KOPT-K1 (cell line): ENCODE results near the gene TFF1.

Experiments
- H3K27ac ChIP-seq: fragments of 200-600 bp; sonication (generic); 2 replicates; pipeline ENCODE4 v1.5.1; 2016; ENCODE audit warnings: antibody characterized with exemption, mild to moderate bottlenecking, low read depth, low read length; ENCODE audit not compliant: poor library complexity, severe bottlenecking
- H3K36me3 ChIP-seq: fragments of 200-600 bp; sonication (generic); 2 replicates; pipeline ENCODE4 v1.5.1; 2017; ENCODE audit warnings: antibody characterized with exemption, mild to moderate bottlenecking, low read length, moderate library complexity; ENCODE audit not compliant: insufficient read depth
- H3K9me3 ChIP-seq: fragments of 200-600 bp; sonication (generic); 2 replicates; pipeline ENCODE4 v1.5.1; 2017; ENCODE audit warnings: antibody characterized with exemption, low read length, mild to moderate bottlenecking; ENCODE audit not compliant: insufficient read depth, poor library complexity, severe bottlenecking

Gene TFF1

DNA sequence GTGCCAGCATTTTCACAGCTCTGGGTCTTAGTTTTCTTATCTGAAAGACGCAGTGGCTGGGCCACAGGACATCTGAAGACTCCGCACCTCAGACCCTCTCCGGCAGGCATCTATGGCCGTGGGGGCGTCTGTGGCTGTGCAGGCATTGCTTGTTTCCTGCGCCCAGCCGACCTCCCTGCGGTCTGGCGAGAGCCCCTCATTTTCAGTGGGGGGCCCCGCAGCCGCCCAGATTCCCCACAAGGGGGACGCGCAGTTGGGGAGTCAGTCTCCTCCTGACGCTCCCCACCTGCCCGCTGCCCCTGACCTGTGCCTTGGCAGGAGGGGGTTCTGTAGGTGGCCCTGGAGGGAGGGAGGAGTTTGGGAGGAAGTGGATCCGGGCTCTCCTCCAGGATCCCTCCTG, 3.5 kb upstream of the TFF1 start:
- Histone ChIP-seq H3K27ac (no peak overlapping the region), H3K9me3 (no peaks in the 10 kb centered on the region), H3K36me3 (no peaks in the 10 kb centered on the region)

DNA sequence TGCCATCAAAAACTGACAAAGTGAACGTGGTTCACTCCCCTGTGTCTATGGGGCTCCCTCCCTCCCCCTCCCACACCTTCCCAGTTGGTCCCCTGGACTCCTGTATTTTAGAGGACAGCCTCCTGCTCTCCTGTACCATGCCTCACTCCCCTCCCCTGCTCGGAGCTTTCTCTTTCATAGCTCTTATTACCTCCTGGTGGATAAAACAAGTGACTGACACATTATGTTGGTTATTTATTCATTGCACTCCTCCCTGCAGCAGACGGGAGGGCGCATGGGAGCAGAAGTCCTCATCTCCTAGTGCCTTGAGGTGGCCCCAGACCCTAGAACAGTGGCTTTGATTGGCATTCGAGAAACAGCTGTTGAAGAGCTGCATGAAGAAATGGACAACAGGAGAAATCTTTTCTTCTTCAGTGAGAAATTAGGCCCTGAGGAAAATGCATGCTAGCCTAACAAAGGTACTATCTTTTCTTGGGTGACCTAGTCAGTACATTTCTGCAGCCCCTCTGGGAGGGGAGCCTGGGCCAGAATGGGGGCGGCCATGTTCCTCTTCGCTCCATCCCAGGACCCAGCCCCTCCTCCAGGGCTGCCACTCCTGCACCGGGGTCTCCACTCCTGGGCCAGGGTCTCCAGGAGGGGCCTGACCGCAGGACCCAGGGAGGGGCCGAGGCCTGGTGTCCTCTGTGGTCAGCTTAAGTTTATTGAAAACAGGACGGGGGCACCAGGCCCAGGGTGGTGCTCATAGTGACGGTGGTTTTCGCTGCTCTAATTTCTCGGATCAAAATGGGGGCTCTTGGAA, 1.2 kb upstream of the TFF1 start:
- no peaks in the 10 kb centered on the region for H3K36me3 ChIP-seq
- no peak overlapping the region for H3K27ac ChIP-seq
- no peaks in the 10 kb centered on the region for H3K9me3 ChIP-seq

DNA sequence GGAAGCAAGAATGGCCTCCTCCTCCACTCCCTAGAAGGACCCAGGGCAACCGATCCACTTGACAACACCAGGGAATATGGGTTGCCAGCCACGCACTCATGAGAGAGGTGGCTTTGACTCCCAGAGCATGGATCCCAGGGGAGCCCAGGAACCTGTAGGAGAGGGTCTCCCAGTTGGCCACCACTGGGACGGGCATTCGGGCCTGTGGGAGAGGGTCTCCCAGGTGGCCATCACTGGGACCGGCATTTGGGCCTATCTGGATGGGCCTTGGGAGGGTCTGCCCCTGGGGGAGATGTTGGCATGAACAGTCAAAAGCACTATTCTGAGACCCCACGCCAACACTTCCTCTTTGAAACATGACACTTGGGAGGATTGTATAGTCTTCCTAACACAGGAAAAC, 565 bp downstream of the TFF1 start:
- H3K27ac ChIP-seq, result no peak overlapping the region
- H3K9me3 ChIP-seq, result no peaks in the 10 kb centered on the region
- H3K36me3 ChIP-seq, result no peaks in the 10 kb centered on the region

DNA sequence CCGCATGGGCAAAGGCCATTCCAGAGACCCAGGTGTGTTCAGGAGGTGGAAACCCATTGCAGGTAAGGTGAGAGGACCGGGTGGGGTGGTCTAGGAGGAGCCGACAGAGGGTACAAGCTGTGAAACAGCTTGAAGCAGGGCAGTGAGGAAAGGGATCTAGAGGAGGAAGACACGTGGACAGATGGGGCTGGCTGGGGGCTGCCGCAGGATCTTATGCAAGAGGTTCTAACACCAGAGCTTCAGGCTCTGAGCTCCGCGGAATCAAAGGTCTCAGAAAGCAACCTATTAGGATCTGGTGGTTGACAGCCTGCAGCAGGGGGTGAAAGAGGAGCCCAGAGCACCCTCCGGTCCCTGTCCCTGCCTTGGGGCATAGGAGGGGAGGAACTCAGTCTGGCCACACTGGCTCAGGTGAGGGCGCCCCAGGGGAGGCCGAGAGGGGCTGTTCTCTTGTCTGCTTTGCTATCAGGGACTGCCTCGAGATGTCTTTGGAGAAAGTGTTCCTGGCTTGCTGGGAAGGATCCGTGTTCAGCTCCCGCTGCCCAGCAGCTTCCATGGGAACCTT, 1.9 kb downstream of the TFF1 start:
- H3K9me3 ChIP-seq, result peaks cover 7% of the 10 kb centered on the region
- H3K36me3 ChIP-seq, result no peaks in the 10 kb centered on the region
- no peak overlapping the region for H3K27ac ChIP-seq

DNA sequence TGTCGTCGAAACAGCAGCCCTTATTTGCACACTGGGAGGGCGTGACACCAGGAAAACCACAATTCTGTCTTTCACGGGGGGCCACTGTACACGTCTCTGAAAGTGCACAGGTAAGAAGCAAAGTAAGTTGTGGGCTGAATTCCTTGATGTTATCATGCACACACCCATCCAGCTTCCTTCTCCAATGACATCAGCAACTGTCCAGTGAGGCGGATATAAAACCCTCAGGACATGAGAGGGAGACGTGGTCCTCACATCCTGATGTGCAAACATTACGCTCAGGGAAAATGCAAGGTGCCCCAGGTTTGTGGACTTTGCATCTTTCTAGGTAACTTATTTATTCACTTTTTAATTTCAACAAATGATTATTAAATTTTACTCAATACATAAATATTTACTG, 3.0 kb downstream of the TFF1 start:
- Histone ChIP-seq H3K9me3 (peaks cover 7% of the 10 kb centered on the region), H3K36me3 (no peaks in the 10 kb centered on the region), H3K27ac (no peak overlapping the region)

DNA sequence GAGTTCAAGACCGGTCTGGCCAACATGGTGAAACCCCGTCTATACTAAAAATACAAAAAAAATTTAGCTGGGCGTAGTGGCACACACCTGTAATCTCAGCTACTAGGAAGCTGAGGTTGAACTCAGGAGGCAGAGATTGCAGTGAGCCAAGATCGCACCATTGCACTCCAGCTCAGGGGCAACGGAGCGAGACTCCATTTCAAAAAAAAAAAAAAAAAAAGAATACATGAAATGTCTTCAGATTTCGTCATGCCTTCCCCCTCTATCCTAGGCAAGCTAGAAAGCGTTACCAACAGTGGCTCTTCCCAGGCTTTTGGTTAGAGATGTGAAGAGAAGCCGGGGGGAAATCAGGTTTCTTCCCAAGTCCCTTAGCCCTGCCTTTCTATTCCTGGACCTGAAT, 3.6 kb downstream of the TFF1 start:
- Histone ChIP-seq H3K9me3 (peaks cover 7% of the 10 kb centered on the region), H3K36me3 (no peaks in the 10 kb centered on the region), H3K27ac (no peak overlapping the region)

DNA sequence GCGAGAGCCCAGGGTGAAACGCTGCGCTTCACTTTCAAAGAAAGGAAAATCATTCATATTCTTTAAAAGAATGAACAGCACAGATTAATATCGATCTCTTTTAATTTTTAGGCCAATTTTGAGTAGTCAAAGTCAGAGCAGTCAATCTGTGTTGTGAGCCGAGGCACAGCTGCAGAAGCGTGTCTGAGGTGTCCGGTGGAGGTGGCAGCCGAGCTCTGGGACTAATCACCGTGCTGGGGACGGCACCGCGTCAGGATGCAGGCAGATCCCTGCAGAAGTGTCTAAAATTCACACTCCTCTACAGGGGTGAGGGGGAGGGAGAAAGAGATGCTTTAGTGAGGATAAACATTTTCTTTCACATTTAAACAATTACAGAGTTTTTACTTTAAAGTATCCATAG, 4.1 kb downstream of the TFF1 start:
- Histone ChIP-seq H3K27ac (no peak overlapping the region), H3K36me3 (no peaks in the 10 kb centered on the region), H3K9me3 (peaks cover 7% of the 10 kb centered on the region)

DNA sequence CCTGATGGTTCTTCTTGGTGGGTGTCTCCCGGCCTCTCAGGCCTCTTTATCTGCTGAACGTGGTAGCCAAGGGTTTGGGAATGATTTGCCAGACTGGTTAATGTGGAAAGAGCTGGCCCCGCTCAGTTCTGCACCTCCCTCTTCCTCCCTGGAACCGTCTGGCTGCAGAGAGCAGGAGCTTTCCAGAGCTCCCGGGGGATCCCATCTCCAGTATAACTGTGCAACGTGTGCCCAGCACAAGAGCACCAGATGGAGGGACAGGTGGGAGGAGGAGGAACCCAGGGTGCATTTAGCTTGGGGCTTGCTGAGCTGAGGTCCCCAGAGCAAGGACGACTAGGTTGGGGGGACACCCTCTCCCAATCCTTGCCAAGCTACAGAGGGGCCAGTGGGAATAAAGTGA, 5.0 kb downstream of the TFF1 start:
- Histone ChIP-seq H3K9me3 (peaks cover 7% of the 10 kb centered on the region), H3K36me3 (no peaks in the 10 kb centered on the region), H3K27ac (no peak overlapping the region)

DNA sequence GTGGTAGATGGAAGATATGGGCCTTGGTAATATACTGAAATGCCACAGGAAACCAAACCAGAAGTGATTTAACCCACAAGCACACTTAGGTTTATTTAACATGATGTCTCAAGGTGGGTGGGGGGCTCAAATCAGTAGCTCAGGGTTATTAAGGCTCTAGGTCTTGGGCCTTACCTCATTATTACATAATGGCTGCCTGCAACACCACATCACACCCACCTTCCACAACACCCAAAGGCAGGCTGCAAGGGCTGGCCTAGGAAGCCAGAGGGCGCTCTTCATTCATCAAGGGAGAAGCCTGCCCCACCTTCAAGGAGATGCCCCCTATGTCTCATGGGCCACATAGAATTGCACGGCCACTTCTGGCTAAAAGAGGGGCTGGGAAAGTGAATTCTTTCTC, 6.0 kb downstream of the TFF1 start:
- H3K9me3 ChIP-seq, result peaks cover 7% of the 10 kb centered on the region
- H3K36me3 ChIP-seq, result no peaks in the 10 kb centered on the region
- no peak overlapping the region for H3K27ac ChIP-seq

DNA sequence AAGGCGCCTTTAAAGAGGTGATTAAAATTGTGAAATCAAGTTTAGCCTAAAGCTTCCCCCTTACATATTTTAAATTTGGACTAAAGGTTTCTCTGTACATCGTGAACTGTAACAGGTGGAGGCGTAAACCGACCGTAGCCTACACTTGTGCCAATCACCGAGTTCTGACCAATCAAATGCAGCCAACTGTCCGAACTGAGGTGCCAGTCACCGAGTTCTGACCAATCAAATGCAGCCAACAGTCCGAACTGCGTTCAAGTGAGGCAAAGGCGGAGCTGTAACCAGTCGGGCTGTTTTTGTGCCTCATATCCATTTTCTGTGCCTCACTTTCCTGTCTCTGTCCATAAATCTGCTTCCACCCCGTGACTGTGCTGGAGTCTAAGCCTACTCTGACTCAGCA, 7.4 kb downstream of the TFF1 start:
- Histone ChIP-seq H3K9me3 (peaks cover 7% of the 10 kb centered on the region), H3K36me3 (no peaks in the 10 kb centered on the region), H3K27ac (no peak overlapping the region)

DNA sequence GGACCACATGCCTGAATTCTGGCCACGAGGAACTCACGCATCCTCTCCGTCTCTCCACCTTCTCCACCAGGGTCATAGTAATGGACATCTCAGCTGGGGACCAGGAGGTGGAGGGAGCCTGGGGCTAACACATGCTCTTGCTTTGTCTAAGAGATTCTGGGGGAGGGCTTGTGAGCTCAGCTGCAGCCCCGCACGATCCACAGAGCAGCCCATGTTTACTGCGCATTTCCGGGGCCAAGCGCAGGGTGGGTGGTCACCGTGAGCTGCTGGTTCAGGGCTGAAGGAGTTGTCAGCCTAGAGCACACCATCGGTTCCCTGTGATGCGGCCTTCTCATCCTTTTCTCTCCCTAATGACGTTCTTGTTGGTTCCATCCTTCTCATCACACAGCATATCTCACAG, 8.1 kb downstream of the TFF1 start:
- peaks cover 7% of the 10 kb centered on the region for H3K9me3 ChIP-seq
- H3K36me3 ChIP-seq, result no peaks in the 10 kb centered on the region
- H3K27ac ChIP-seq, result no peak overlapping the region

DNA sequence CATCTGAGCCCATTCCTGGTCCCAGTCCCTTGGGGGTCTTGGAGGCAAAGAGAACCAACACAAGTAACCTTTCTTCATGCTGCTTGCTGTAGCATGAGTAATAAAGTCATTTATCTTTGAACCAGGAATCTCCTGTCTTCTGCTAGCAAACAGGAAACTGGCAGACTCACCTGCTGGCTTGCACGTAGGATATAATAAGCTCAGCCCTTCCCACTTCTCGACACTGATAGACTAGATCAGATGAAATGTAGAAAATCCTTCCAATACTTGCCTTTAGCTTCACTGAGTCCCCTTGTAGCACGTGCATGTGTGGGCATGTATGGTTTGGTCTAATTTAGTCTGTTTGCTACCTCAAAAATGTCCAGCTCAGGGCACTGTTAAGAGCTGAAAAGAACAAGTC, 9.0 kb downstream of the TFF1 start:
- Histone ChIP-seq H3K9me3 (peaks cover 7% of the 10 kb centered on the region), H3K36me3 (no peaks in the 10 kb centered on the region), H3K27ac (no peak overlapping the region)

DNA sequence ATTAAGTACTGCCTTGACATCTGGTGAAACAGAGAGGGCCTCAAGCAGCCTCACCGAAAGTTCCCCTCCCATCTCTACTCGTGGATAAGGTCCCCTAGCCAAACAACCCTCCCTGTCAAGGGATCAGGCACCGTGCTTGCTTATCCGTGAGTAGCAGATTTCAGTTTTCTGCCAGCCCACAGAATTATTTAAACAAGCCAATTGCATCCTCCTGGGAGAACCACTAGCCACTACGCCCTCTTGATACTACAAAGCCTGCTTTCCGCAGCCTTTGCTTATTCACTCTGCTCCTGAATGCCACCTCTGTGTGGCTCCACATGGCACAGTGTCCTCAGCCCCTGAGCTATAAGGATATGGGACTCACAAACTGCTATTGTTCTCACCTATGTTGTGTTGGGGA, 9.7 kb downstream of the TFF1 start:
- H3K27ac ChIP-seq, result no peak overlapping the region
- H3K36me3 ChIP-seq, result no peaks in the 10 kb centered on the region
- peaks cover 7% of the 10 kb centered on the region for H3K9me3 ChIP-seq

DNA sequence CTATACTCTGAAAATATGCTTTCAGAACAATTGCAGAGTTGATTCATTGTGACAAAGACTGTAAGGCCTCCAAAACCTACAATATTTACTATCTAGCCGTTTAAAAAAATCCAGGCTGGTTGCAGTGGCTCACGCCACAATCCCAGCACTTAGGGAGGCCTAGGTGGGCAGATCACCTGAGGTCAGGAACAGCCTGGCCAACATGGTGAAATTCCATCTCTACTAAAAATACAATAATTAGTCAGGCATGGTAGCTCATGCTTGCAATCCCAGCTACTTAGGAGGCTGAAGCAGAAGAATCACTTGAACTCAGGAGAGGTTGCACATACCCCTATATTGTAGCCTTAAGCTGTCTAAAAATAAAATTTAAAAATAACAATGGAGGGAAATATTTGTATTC, 10.3 kb downstream of the TFF1 start:
- H3K27ac ChIP-seq, result no peak overlapping the region
- peaks cover 7% of the 10 kb centered on the region for H3K9me3 ChIP-seq

DNA sequence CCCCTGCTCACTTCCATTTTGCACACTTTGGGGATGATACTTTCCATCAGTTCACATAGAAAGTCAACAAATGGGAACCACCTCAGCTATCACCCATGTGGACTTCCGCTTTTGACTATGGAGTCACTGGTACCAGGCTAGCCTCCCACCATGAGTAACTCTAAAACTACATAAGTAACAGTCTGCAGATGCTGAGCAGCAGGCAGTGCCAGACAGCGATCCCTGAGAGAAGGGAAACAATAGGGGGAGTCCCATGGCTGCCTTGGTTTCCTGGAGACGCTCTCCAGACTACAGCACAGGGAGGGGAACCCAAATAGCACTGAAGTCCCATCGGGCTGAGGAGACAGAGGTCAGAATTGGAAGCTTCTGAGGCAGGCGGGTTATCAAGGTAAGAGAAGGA, 12.7 kb downstream of the TFF1 start:
- Histone ChIP-seq H3K9me3 (no peaks in the 10 kb centered on the region), H3K27ac (no peak overlapping the region), H3K36me3 (no peaks in the 10 kb centered on the region)

More for the DNA sequence above, 10.3 kb downstream of the TFF1 start:
- no peaks in the 10 kb centered on the region for H3K36me3 ChIP-seq

DNA sequence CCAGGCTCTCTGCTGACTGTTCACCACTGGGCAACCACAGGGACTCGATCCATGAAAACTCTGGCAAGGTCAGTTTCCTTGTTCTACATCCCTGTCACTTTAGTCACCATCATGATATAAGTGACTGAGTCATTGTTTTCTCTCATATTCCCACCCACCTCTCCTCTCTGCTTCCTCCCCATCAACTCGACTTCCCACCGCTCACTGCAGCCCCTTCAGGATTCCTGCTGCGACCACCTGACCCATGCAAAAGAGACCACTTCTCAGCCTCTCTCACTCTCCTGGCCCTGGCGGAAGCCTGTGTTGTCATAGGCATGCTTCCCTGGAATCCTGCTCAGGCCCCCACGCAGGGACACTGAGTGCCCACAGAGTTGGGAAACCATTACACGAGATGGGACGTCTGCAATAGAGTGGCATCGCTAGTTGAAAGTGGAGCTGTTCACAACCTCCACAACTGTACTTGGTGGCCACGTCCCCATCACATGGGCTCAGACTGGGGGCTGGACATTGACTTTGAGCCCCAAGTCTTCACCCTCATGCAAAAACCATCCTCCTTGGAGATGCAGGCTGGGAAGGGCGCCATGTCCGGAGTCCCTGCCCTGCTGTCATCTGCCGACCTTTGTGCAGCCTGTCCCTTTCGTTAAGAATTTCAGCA, 13.8 kb downstream of the TFF1 start:
- no peak overlapping the region for H3K27ac ChIP-seq

More for the DNA sequence above, 13.8 kb downstream of the TFF1 start:
- no peaks in the 10 kb centered on the region for H3K9me3 ChIP-seq
- no peaks in the 10 kb centered on the region for H3K36me3 ChIP-seq
